Common myeloid progenitor, CD34-positive (primary cell): ENCODE data around the gene WIPI1.
"Not testable (repeated sequence)": the region's sequence is repeated elsewhere in the genome, so short reads cannot be mapped to it uniquely, and the experiment has no call there.

Experiments used
- CTCF ChIA-PET: fragments of 350-600 bp; sonication (Branson Sonifier 250); formaldehyde crosslinking; loops from one replicate; lab custom pipeline; 2021; ENCODE audit warnings: antibody characterized with exemption; lab: Charles Lee
- POLR2A ChIA-PET: fragments of 350-600 bp; sonication (Branson Sonifier 250); formaldehyde crosslinking; loops from one replicate; lab custom pipeline; 2021; ENCODE audit warnings: antibody characterized with exemption; lab: Charles Lee
- DNase-seq, 3 donors: peaks; one replicate each; pipeline versions ENCODE4 v3.0.0 to v3.0.0-alpha.2; 2013
- H3K27ac ChIP-seq, 2 experiments: 1 replicate in 1 of 2; 2 replicates in 1 of 2; pipeline ENCODE4 v1.7.0; 2013; ENCODE audit warnings: inconsistent platforms in 2 of 2, low read length in 2 of 2, mild to moderate bottlenecking in 2 of 2, low read depth in 1 of 2, moderate library complexity in 1 of 2; ENCODE audit not compliant: severe bottlenecking in 2 of 2, insufficient read depth in 1 of 2, poor library complexity in 1 of 2
- H3K27me3 ChIP-seq, 5 experiments: replicated peaks in 2 of 5; 1 replicate in 3 of 5; 2 replicates in 2 of 5; pipeline versions ENCODE4 v1.6.1 to v1.7.0; 2013; ENCODE audit warnings: low read length in 4 of 5, mild to moderate bottlenecking in 2 of 5, moderate library complexity in 2 of 5, inconsistent platforms in 1 of 5; ENCODE audit not compliant: insufficient read depth in 5 of 5, control insufficient read depth in 4 of 5
- H3K36me3 ChIP-seq, 4 experiments: 1 replicate in 2 of 4; 2 replicates in 2 of 4; pipeline versions ENCODE4 v1.6.1 to v1.7.0; 2013; ENCODE audit warnings: low read length in 3 of 4, control low read depth in 1 of 4, mild to moderate bottlenecking in 1 of 4; ENCODE audit not compliant: control insufficient read depth in 4 of 4, insufficient read depth in 4 of 4
- H3K4me1 ChIP-seq, 4 experiments: 1 replicate in 3 of 4; 2 replicates in 1 of 4; pipeline versions ENCODE4 v1.6.1 to v1.7.1; 2013; ENCODE audit warnings: low read length in 3 of 4, mild to moderate bottlenecking in 3 of 4, control low read depth in 1 of 4, inconsistent platforms in 1 of 4, moderate library complexity in 1 of 4; ENCODE audit not compliant: control insufficient read depth in 4 of 4, insufficient read depth in 4 of 4; ENCODE audit errors: control extremely low read depth in 1 of 4
- H3K4me3 ChIP-seq, 7 experiments: 1 replicate in 4 of 7; 2 replicates in 3 of 7; pipeline versions ENCODE4 v1.5.1 to v1.7.0; 2013; ENCODE audit warnings: mild to moderate bottlenecking in 7 of 7, low read length in 6 of 7, moderate library complexity in 6 of 7, inconsistent platforms in 2 of 7, low read depth in 2 of 7, control low read depth in 1 of 7; ENCODE audit not compliant: insufficient read depth in 4 of 7, control insufficient read depth in 1 of 7; ENCODE audit errors: extremely low read depth in 1 of 7
- H3K9me3 ChIP-seq, 5 experiments: 1 replicate in 4 of 5; 2 replicates in 1 of 5; pipeline versions ENCODE4 v1.6.1 to v1.7.1; 2013; ENCODE audit warnings: low read length in 4 of 5, mild to moderate bottlenecking in 2 of 5, inconsistent platforms in 1 of 5, low read depth in 1 of 5, moderate library complexity in 1 of 5; ENCODE audit not compliant: control insufficient read depth in 4 of 5, insufficient read depth in 2 of 5; ENCODE audit errors: control extremely low read depth in 1 of 5
- WGBS: methylation state at CpG from one replicate; pipeline ENCODE4 v1.1.5; 2013; ENCODE audit not compliant: insufficient coverage; 5-methylcytosine and 5-hydroxymethylcytosine counted together

Gene WIPI1

GRCh38 chr17:68413597-68414560 lies 43.4 kb downstream of the WIPI1 start:
- POLR2A ChIA-PET: not testable (repeated sequence)
- WGBS: 0% methylated on average over 16 of the region's 34 CpGs

GRCh38 chr17:68407656-68408055 lies 49.6 kb downstream of the WIPI1 start:
- H3K27ac ChIP-seq, H3K4me1 ChIP-seq, H3K9me3 ChIP-seq, POLR2A ChIA-PET, H3K27me3 ChIP-seq, H3K36me3 ChIP-seq, H3K4me3 ChIP-seq, DNase-seq: not testable (repeated sequence)
- CTCF ChIA-PET: interaction anchor here (0.6 to 1.2 kb wide), 2 partner anchors 9 to 24 kb away, joined by 4 read pairs; no protein-coding TSS in a partner anchor
- 92% methylated on average over 1 of the region's 1 CpG for WGBS

More at GRCh38 chr17:68413597-68414560, 43.4 kb downstream of the WIPI1 start:
- not testable (repeated sequence) for H3K9me3 ChIP-seq, H3K36me3 ChIP-seq, H3K27ac ChIP-seq, H3K4me1 ChIP-seq, H3K27me3 ChIP-seq
- CTCF ChIA-PET: interaction anchor here (1.4 to 4.6 kb wide), 2 partner anchors 15 to 17 kb away, joined by 4 to 13 read pairs; no protein-coding TSS in a partner anchor
- peak; percentile 43 to 82 (median 79) for DNase-seq
- H3K4me3 ChIP-seq: peak overlapping the region in 6 of 7 experiments; percentile 26 to 66 (median 51)

- CTCF ChIA-PET: not testable (repeated sequence)
Measured at GRCh38 chr17:68403837-68404236, 53.5 kb downstream of the WIPI1 start.

GRCh38 chr17:68403122-68403521 lies 54.2 kb downstream of the WIPI1 start:
- peaks cover 0 to 2% (median 0%) of the 10 kb centered on the region in 5 experiments for H3K9me3 ChIP-seq
- no CpG with 5 or more reads among the region's 1 CpG for WGBS
- no peak overlapping the region for H3K27ac ChIP-seq
- ChIA-PET CTCF (interaction anchor here (6.7 kb wide), 1 partner anchor 139 kb away, joined by 49 read pairs; no protein-coding TSS in a partner anchor), POLR2A (no interaction called here)
- peaks cover 0 to 7% (median 6%) of the 10 kb centered on the region in 4 experiments for H3K4me1 ChIP-seq
- H3K36me3 ChIP-seq: no peaks in the 10 kb centered on the region
- H3K27me3 ChIP-seq: peaks cover 0 to 2% (median 0%) of the 10 kb centered on the region in 5 experiments
- H3K4me3 ChIP-seq: no peak overlapping the region
- DNase-seq: no peak

More at GRCh38 chr17:68403837-68404236, 53.5 kb downstream of the WIPI1 start:
- H3K4me3 ChIP-seq, DNase-seq, POLR2A ChIA-PET, H3K36me3 ChIP-seq, H3K4me1 ChIP-seq, H3K27ac ChIP-seq, H3K27me3 ChIP-seq, H3K9me3 ChIP-seq: not testable (repeated sequence)
- no CpG with 5 or more reads among the region's 5 CpGs for WGBS

GRCh38 chr17:68401288-68401687 lies 56.0 kb downstream of the WIPI1 start:
- DNase-seq: no peak
- POLR2A ChIA-PET: no interaction called here
- Histone ChIP-seq H3K9me3 (peaks cover 0 to 2% (median 0%) of the 10 kb centered on the region in 5 experiments), H3K36me3 (no peaks in the 10 kb centered on the region), H3K27me3 (peaks cover 0 to 2% (median 0%) of the 10 kb centered on the region in 5 experiments), H3K4me3 (no peak overlapping the region), H3K27ac (no peak overlapping the region), H3K4me1 (peaks cover 0 to 14% (median 6%) of the 10 kb centered on the region in 4 experiments)
- CTCF ChIA-PET: interaction anchor here (0.6 to 6.7 kb wide), 5 partner anchors 12 to 375 kb away, joined by 3 to 49 read pairs (median 3); no protein-coding TSS in a partner anchor
- WGBS: 92% methylated on average over 7 of the region's 7 CpGs

- DNase-seq: no peak
- POLR2A ChIA-PET: no interaction called here
- Histone ChIP-seq H3K36me3 (no peaks in the 10 kb centered on the region), H3K4me1 (peaks cover 0 to 14% (median 6%) of the 10 kb centered on the region in 4 experiments), H3K27ac (no peak overlapping the region), H3K27me3 (peaks cover 0 to 2% (median 0%) of the 10 kb centered on the region in 5 experiments), H3K9me3 (peaks cover 0 to 1% (median under 1%) of the 10 kb centered on the region in 5 experiments), H3K4me3 (no peak overlapping the region)
- CTCF ChIA-PET: interaction anchor here (0.7 to 6.7 kb wide), 5 partner anchors 46 to 137 kb away, joined by 3 to 49 read pairs (median 4); no protein-coding TSS in a partner anchor
- 96% methylated on average over 3 of the region's 4 CpGs for WGBS
Measured at GRCh38 chr17:68400404-68400735, 56.9 kb downstream of the WIPI1 start.
